Measurements from ENCODE around the gene PADI2.

GRCh38 chr1:17168091-17168876 lies 49.0 kb upstream of the PADI2 start:
- TF ChIP-seq, protein P1, sequence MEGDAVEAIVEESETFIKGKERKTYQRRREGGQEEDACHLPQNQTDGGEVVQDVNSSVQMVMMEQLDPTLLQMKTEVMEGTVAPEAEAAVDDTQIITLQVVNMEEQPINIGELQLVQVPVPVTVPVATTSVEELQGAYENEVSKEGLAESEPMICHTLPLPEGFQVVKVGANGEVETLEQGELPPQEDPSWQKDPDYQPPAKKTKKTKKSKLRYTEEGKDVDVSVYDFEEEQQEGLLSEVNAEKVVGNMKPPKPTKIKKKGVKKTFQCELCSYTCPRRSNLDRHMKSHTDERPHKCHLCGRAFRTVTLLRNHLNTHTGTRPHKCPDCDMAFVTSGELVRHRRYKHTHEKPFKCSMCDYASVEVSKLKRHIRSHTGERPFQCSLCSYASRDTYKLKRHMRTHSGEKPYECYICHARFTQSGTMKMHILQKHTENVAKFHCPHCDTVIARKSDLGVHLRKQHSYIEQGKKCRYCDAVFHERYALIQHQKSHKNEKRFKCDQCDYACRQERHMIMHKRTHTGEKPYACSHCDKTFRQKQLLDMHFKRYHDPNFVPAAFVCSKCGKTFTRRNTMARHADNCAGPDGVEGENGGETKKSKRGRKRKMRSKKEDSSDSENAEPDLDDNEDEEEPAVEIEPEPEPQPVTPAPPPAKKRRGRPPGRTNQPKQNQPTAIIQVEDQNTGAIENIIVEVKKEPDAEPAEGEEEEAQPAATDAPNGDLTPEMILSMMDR (conservative IDR thresholded peaks at IDR 0.05; ENCODE audit: low read depth, low read length): no peak
- TF ChIP-seq EZH2 (IDR thresholded peaks at IDR 0.05; ENCODE audit: borderline replicate concordance, low read depth, low read length, poor library complexity, severe bottlenecking): no peak
